DOHH2 (cell line): Measurements from ENCODE around the gene TPRG1L.

Source experiments
- CTCF ChIP-seq: fragments of 200-600 bp; sonication (generic); IDR thresholded peaks from one replicate; pipeline ENCODE4 v1.5.1; 2014; ENCODE audit warnings: antibody characterized with exemption, mild to moderate bottlenecking, low read depth, low read length; ENCODE audit not compliant: poor library complexity, severe bottlenecking
- EZH2phosphoT487 ChIP-seq: fragments of 200-600 bp; sonication (generic); IDR thresholded peaks from 2 replicates; pipeline ENCODE4 v1.6.1; 2017; ENCODE audit warnings: borderline replicate concordance, mild to moderate bottlenecking, antibody characterized with exemption, low read length, moderate library complexity, mixed read lengths

- TF ChIP-seq CTCF = no peak
- TF ChIP-seq EZH2phosphoT487 = no peak
Measured at GRCh38 chr1:3585940-3586568, 38.8 kb upstream of the TPRG1L start.
